ENCODE data around the gene IBSP.

The IBSP gene

DNA sequence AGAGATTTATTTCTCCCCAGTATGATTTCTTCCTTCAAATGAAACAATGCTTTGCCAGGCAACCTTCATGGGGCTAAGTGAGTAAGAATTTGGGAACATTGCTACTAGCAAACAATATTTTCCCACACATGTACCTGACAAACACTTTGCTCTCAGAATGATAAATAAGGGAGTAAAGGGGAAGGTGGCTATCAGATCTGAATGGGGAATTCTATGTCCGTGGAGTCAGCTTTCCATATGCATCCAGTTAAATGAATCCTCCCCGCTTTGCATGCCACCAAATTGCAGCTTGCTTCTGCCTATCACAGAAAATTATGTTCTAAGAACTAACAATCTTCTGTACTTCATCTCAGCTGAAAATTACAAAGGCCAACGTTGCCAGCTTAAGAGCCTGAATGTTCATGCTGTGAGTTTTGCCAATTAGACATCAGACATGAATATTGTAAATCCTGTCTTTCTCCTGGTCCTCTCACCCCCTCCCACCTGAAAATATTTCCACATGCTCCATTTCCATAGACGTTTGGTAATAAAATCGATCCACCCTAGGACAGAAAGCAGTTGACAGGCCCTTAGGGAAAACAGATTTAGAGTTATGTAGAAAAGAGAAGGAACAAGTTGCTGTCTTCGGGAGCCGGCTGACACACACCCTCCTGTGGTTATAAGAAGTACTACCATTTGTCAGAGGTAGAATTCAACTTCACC is 39.7 kb downstream of the IBSP start:
- no peak for DNase-seq

DNA sequence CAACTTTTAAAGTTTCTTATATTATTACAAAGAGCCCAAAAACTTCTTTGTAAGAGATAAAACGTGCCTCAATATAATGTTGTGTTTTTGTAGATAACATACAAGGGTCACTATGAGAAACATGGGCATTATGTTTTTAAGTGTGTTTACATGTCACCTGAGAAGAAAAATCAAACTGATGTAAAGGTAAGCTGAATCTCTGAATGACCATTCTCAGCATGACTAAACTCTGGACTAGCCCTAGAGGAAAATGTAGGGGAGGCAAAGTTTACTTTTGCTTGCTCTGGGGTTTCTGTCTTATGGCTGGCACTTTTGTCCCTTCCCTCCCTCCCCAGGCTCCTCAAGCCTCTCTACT is 40.2 kb downstream of the IBSP start:
- no peak for DNase-seq

DNA sequence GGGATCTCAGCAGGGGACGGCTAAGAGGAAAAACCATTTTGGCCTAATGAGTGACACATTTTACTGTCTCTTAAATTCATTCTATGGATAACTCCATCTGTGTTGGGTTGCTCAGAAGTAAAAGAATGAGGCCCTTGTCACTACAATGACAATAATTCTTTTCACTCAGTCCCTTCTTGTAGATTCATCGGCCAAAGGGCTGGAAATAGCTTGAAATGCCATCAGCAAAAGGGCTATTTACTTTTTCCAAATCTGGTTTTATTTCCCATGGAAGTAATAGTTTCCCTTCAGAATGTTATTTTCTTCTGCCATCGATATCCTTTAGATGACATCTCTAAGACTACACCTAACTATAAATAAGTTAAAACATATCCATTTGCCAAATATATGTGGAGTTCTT is 40.8 kb downstream of the IBSP start:
- DNase-seq: no peak

DNA sequence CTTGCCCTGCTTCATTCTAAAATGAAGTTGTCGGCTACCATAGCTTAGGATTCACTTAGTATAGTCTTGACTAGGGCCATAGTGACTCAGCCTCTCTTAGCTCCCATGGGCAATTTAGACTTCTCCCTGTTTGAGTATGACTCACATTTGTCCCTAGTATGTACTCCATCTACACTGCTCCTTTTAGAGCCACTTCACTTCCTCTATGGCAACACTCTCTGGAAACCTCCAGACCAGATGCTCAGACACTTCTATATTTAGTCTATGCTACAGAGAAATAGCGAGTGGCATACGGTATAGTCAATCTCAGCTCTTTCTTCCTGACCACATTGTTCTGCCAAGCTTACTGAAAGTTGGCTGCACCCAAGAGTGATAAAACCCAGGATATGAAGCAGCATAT is 44.6 kb downstream of the IBSP start:
- no peak for DNase-seq

DNA sequence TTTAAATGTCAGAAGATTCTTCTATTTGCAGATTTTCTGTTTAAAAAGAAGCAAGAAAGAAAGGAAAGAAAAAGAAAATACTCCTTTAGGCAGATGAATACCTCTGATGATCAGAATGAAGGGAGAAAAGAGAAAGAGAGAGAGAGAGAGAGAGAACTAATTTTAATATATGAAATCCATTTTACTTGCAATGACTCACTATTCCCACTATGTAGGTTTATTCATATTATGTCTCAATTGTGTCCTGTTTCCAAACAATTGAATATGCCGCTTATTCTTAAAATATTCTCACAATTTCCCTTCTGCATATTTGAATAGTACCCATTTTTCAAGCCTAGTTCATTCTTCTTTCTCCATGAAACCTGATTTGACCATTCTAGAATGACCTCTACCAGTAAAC is 45.1 kb downstream of the IBSP start:
- no peak for DNase-seq

DNA sequence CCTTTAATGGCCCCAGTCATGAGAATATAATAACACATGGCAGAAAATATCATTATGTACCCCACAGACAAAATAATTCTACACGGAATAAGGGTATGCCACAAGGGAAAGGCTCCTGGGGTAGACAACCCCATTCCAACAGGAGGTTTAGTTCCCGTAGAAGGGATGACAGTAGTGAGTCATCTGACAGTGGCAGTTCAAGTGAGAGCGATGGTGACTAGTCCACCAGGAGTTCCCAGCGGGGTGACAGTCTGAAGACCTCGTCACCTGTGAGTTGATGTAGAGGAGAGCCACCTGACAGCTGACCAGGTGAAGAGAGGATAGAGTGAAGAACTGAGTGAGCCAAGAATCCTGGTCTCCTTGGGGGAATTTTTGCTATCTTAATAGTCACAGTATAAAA is 46.9 kb downstream of the IBSP start:
- no peak for DNase-seq

DNA sequence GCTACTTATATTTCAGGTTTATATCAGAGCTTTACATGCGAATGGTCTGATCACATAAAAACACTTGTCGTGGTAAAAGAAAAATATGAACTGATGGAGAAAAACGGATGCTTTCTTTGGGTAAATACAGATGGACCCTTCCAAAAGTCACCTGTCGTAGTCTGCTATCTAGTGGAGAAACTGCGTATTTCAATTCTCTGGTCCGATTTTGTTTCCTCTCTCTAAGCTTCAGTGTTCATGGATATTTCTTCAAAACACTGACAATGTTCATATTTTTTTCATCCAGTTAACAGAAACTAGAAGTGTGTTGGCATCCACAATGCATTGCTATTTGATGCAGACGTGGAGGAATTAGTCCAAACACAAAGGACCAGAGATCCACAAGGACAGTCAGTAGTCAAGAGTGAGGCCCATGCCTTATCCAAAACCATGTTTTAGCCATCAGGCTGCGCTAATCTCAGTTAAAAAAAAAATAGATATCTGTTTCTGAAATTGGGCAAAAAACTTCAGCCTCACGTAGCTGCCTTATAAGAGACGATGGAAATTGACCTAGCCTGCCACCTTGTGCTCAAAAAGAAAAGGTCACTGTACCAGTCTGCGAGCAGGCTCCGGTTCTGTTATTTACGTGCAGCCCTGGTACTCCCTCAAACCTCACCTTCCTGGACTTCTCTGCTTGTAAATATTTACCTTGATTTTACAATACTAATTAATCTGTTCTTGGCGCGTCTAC is 49.4 kb downstream of the IBSP start:
- peak; percentile 20 for DNase-seq

DNA sequence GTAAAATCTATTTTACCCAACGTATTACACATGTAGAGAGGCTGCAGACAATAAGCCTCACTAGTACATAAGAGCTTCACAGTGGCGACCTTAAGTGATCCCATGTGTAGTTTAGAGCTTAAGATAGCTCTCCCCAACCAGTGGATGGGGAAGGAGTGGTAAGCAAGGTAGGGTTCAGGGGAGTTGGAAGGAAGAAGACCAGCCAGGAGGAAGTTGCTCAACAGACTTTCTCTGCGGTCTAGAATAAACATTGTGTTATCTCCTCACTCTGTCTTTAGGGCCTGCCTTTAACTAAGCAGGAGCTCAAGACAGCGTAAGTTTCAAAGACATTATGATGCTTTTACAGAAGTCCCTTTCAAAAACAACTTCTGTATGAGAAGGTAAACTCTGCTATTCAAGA is 50.3 kb downstream of the IBSP start:
- DNase-seq: no peak

DNA sequence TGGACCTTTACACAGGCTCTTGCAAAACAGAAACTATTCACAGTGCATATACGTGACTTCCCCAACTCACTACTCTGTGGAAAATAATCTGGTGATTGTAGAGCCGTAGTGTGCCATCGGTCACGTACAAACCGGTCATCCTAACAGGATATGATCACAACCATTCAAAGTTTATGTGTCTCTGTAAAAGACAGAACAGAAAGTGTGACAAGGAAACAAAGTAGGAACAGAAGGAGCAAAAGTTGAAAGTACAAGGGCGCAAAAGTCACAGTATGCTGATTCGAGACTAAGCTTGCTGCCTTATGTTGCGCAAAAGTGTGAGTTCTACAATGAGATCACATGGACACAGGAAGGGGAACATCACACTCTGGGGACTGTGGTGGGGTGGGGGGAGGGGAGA is 52.0 kb downstream of the IBSP start:
- no peak for DNase-seq

DNA sequence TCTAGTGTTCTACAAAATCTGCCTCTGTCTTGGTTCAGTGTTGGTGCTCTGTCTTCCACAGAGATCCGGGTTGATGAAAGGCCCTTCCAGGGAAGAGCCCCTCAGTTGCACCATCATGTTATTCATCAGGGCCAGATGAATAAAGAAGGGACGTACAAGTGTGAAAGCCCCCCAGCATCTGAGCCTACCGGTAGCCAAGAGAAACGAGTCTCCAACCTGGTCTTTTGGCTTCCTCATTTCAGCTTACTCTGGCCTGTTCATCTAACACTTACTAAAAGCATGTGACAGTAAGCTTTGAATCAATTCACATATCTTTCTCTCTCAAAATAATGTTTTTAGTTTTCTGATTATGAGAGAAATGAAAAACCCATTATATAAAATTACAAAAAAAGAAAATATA is 52.6 kb downstream of the IBSP start:
- no peak for DNase-seq

DNA sequence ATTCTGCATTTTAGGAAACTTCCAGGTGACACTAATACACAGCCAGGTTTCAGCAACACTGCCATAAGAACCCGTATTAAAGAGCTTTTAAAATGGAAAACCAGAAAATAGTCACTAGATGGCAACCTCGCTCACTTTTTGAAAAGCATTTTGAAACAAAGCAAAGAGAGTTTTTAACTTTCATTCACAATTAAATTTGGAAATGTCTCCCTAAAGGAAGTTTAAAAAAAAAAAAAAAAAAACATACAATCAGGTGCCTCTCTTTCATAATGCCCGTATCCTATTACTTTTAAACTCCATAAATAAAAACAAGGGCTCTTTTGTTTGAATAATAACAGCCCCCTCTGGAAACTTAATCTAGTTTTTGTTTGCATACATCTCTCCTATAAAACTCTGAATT is 53.8 kb downstream of the IBSP start:
- no peak for DNase-seq

DNA sequence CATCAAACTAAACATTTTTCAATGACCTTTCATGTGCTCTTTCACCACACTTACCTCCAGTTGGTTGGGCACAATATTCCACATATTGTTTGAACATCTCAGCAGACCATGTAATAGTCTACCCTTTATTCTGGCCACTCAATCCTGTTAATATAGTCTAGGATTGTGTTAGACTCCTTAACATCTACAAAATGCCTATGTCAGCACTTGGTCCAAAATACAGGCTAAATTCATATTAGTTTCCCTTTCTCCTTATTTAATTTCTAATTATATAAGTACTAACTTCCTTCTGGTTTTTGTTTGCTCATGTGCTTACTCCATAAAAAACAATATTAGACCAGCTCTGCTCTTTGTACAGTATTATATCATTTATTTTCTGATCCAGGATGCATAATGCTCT is 54.5 kb downstream of the IBSP start:
- no peak for DNase-seq

DNA sequence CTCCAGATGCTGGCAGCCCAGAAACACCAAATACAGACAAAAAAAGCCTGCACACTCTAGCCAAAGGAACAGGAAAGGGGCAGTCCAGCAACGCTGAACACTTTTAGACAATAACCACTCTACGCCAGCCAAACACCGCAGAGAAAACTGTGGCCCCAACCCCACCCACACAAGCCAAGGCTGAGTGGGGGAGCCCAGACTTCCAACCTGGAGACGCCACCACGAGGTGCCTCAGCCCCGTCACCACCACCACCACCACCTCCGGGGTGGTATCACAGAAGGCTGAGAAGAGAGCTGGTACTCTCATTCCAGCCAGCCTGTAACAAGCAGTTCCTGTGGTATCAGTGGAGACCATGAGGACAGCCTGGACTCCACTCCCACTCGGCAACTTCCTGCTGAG is 56.2 kb downstream of the IBSP start:
- no peak for DNase-seq

DNA sequence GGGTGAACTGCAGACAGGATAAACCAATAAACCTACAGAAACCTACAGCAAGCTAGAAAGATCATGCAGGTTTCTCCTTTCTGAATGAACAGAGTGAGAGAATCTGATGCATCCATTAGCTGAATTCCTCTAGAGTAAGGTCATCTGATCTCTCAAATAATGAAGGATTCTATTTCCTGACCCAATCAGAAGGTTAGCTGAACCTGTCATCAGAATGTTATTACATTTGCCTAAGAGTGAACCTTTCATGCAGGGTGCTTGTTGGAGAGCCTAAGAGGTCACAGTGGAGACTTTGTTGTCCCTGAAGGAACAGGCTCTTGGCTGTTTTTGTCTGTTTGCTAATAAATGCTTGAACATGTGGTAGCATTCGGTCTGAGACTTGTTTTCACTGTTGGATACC is 57.5 kb downstream of the IBSP start:
- no peak for DNase-seq

DNA sequence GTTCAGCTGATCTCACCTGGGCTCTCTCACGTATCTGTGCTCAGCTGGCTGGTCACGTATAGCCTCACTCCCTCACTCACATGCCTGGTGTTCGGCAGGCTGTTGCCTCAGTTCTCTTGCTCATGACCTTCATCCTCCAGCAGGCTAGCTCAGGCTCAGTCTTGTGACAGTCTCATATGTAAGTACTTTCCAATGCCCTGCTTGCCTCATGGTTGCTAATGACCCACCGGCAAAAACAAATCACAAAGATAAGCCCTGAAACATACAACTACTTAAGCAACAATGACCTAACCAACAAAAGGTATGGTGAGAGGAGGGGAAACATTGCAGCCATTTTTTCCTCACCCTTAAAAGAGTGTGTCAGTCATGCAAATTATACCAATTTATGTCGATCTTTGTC is 58.4 kb downstream of the IBSP start:
- no peak for DNase-seq
